SK-N-SH (cell line): ENCODE results near the gene APPL1. TPM values are rescaled to one million over a fixed set of nuclear protein-coding genes. Genes with fewer than 3 reads are reported as not detected.

Experiments used
- CTCF ChIA-PET: fragments of 300-600, 350-600 bp; formaldehyde crosslinking; extraction: SDS; loops from one replicate; lab custom pipeline; 2021; lab: Yijun Ruan, JAX
- POLR2A ChIA-PET: fragments of 350-600 bp; sonication (Branson Sonifier 250); formaldehyde crosslinking; extraction: SDS; loops from one replicate; lab custom pipeline; 2020; ENCODE audit warnings: antibody characterized with exemption, inconsistent platforms; lab: Yijun Ruan, JAX
- DNase-seq: peaks from one replicate; pipeline ENCODE4 v3.0.0; 2012
- H2AFZ ChIP-seq: fragments of 200-600 bp; sonication (generic); 2 replicates; pipeline ENCODE4 v1.8.1; 2016; ENCODE audit warnings: antibody characterized with exemption, mild to moderate bottlenecking, low read depth
- H3F3A ChIP-seq: fragments of 200-600 bp; sonication (generic); replicated peaks from 2 replicates; pipeline ENCODE3; 2016; ENCODE audit warnings: antibody characterized with exemption, mild to moderate bottlenecking; ENCODE audit not compliant: insufficient read depth
- H3K27ac ChIP-seq, 2 experiments: fragments of 200-500 bp in 1 of 2; fragments of 200-600 bp in 1 of 2; sonication (Bioruptor generic) in 1 of 2; sonication (generic), shearing (Covaris generic) in 1 of 2; 2 replicates each; pipeline versions ENCODE4 v1.5.1 to v1.6.1; 2014 to 2016; ENCODE audit warnings: low read depth in 2 of 2, inconsistent platforms in 1 of 2, low read length in 1 of 2, mild to moderate bottlenecking in 1 of 2, mixed read lengths in 1 of 2
- H3K27me3 ChIP-seq: fragments of 200-600 bp; sonication (generic), shearing (Covaris generic); 2 replicates; pipeline ENCODE4 v1.6.1; 2016; ENCODE audit warnings: mixed run types; ENCODE audit not compliant: insufficient read depth
- H3K36me3 ChIP-seq, 2 experiments: fragments of 200-500 bp in 1 of 2; fragments of 200-600 bp in 1 of 2; sonication (Bioruptor generic) in 1 of 2; sonication (generic) in 1 of 2; replicated peaks in 1 of 2; 2 replicates each; pipeline versions ENCODE3 to v1.5.1; 2014 to 2016; ENCODE audit warnings: low read length in 1 of 2, mild to moderate bottlenecking in 1 of 2; ENCODE audit not compliant: insufficient read depth in 2 of 2, control insufficient read depth in 1 of 2
- H3K4me1 ChIP-seq, 2 experiments: fragments of 200-500 bp in 1 of 2; fragments of 200-600 bp in 1 of 2; sonication (Bioruptor generic) in 1 of 2; sonication (generic), shearing (Covaris generic) in 1 of 2; 2 replicates each; pipeline versions ENCODE4 v1.5.1 to v1.6.1; 2014 to 2016; ENCODE audit warnings: low read depth in 1 of 2, low read length in 1 of 2, mixed run types in 1 of 2; ENCODE audit not compliant: insufficient read depth in 2 of 2, control insufficient read depth in 1 of 2
- H3K4me2 ChIP-seq: fragments of 200-600 bp; sonication (generic), shearing (Covaris generic); 2 replicates; pipeline ENCODE4 v1.6.1; 2017; ENCODE audit warnings: mixed run types
- H3K4me3 ChIP-seq, 2 experiments: fragments of 200-500 bp in 1 of 2; fragments of 200-600 bp in 1 of 2; sonication (Bioruptor generic) in 1 of 2; sonication (generic), shearing (Covaris generic) in 1 of 2; 2 replicates each; pipeline versions ENCODE4 v1.5.1 to v1.8.1; 2014 to 2016; ENCODE audit warnings: low read depth in 2 of 2, inconsistent platforms in 1 of 2, low read length in 1 of 2, mild to moderate bottlenecking in 1 of 2, mixed read lengths in 1 of 2, moderate library complexity in 1 of 2
- H3K79me2 ChIP-seq: fragments of 200-600 bp; sonication (generic); 2 replicates; pipeline ENCODE4 v1.8.1; 2017; ENCODE audit warnings: mild to moderate bottlenecking; ENCODE audit not compliant: insufficient read depth
- H3K9ac ChIP-seq: fragments of 200-600 bp; sonication (generic); 2 replicates; pipeline ENCODE4 v1.6.1; 2017; ENCODE audit warnings: mixed run types
- H3K9me2 ChIP-seq: fragments of 200-600 bp; sonication (generic); 2 replicates; pipeline ENCODE4 v1.6.1; 2017; ENCODE audit warnings: mixed run types
- H3K9me3 ChIP-seq: fragments of 200-600 bp; sonication (generic); 2 replicates; pipeline ENCODE4 v1.6.1; 2017; ENCODE audit warnings: mixed run types, mild to moderate bottlenecking, moderate library complexity
- H4K20me1 ChIP-seq: fragments of 200-600 bp; sonication (generic); 2 replicates; pipeline ENCODE4 v1.6.1; 2017; ENCODE audit warnings: mild to moderate bottlenecking, mixed run types; ENCODE audit not compliant: insufficient read depth
- CTCF ChIP-seq: fragments of 200-600 bp; sonication (generic); IDR thresholded peaks from 2 replicates; pipeline ENCODE4 v1.6.1; 2017; ENCODE audit warnings: antibody characterized with exemption, mild to moderate bottlenecking, moderate library complexity
- ELF1 ChIP-seq: IDR thresholded peaks from 2 replicates; pipeline ENCODE4 v1.4.0; 2012
- EZH2phosphoT487 ChIP-seq: fragments of 200-600 bp; sonication (generic); IDR thresholded peaks from 2 replicates; pipeline ENCODE4 v1.6.1; 2017; ENCODE audit warnings: low read depth, mixed run types, mild to moderate bottlenecking, antibody characterized with exemption, moderate library complexity, borderline replicate concordance
- FOSL2 ChIP-seq: IDR thresholded peaks from 2 replicates; pipeline ENCODE4 v1.4.0; 2012; ENCODE audit warnings: low read depth, mild to moderate bottlenecking, moderate library complexity, borderline replicate concordance
- JUND ChIP-seq: IDR thresholded peaks from 2 replicates; pipeline ENCODE4 v1.4.0; 2012
- MAX ChIP-seq: IDR thresholded peaks from 2 replicates; pipeline ENCODE4 v1.4.0; 2012; ENCODE audit warnings: low read depth
- MEF2A ChIP-seq: IDR thresholded peaks from 2 replicates; pipeline ENCODE4 v1.4.0; 2012; ENCODE audit warnings: low read depth, borderline replicate concordance
- NFIC ChIP-seq: IDR thresholded peaks from 2 replicates; pipeline ENCODE4 v1.4.0; 2012; ENCODE audit warnings: borderline replicate concordance
- NRF1 ChIP-seq: IDR thresholded peaks from 2 replicates; pipeline ENCODE4 v1.6.1; 2012; ENCODE audit warnings: low read depth, mild to moderate bottlenecking, low read length
- POLR2AphosphoS5 ChIP-seq: IDR thresholded peaks from 2 replicates; pipeline ENCODE4 v1.6.1; 2012; ENCODE audit warnings: low read depth, low read length
- RAD21 ChIP-seq: IDR thresholded peaks from 2 replicates; pipeline ENCODE4 v1.6.1; 2012; ENCODE audit warnings: mild to moderate bottlenecking, low read length
- RCOR1 ChIP-seq: fragments of 150-350 bp; IDR thresholded peaks from 2 replicates; pipeline ENCODE4 v1.6.1; 2017; ENCODE audit warnings: antibody characterized with exemption, low read length
- SMC3 ChIP-seq: IDR thresholded peaks from 2 replicates; pipeline ENCODE4 v1.6.1; 2012; ENCODE audit warnings: low read depth, low read length, improper control_type of control experiment
- TAF1 ChIP-seq: IDR thresholded peaks from 2 replicates; pipeline ENCODE4 v1.6.1; 2012; ENCODE audit warnings: low read depth, mild to moderate bottlenecking, low read length, moderate library complexity, borderline replicate concordance
- TEAD4 ChIP-seq: IDR thresholded peaks from 2 replicates; pipeline ENCODE4 v1.4.0; 2012; ENCODE audit warnings: mild to moderate bottlenecking, borderline replicate concordance; ENCODE audit not compliant: insufficient read depth
- YY1 ChIP-seq: IDR thresholded peaks from 2 replicates; pipeline ENCODE4 v1.4.0; 2012; ENCODE audit warnings: low read depth, mild to moderate bottlenecking
- WGBS: methylation state at CpG from one replicate; pipeline ENCODE4 v1.1.6; 2017; ENCODE audit warnings: low lambda C conversion rate; 5-methylcytosine and 5-hydroxymethylcytosine counted together
- polyA plus RNA-seq, 3 experiments: library from polyadenylated mRNA; depleted of rRNA; stranded (reverse); fragments of >200 nt; gene quantifications; 2 replicates each; pipeline ENCODE4 v1.2.3, GENCODE V29; 2012
- TF ChIP-seq, protein P1 (sequence below): fragments of 150-350 bp; IDR thresholded peaks from 2 replicates; pipeline ENCODE4 v1.6.1; 2017; ENCODE audit warnings: antibody characterized with exemption, low read length, low read depth, borderline replicate concordance
- TF ChIP-seq, protein P2 (sequence below): fragments of 150-350 bp; IDR thresholded peaks from 2 replicates; pipeline ENCODE4 v1.6.1; 2016; ENCODE audit warnings: mild to moderate bottlenecking, low read depth, low read length
- TF ChIP-seq, protein P3 (sequence below): IDR thresholded peaks from 2 replicates; pipeline ENCODE4 v1.6.1; 2012; ENCODE audit warnings: mild to moderate bottlenecking, low read depth, low read length, moderate library complexity

The APPL1 gene
- polyA plus RNA-seq, 1 of the 3 experiments (the other 2 are of a cell fraction): 6.9 TPM

DNA sequence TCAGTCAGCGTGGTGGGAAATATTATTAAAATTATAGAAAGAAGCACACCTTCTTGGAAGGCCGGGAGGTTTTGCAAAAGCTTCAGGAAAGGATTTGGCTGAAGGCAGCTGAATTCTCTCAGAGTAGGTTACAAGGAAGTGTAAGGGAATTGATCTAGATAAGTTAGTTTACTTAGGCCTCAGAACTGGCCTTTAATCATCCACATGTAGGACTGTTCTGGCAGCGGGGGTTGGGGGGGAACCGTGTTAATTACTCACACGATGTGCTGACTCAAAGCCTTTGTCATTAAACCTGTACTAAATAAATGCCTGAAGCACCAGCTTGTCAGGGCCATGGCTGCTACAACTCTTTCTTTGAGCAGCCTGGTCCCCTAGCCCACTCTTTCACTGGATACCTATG is 52.2 kb downstream of the APPL1 start:
- H4K20me1 ChIP-seq: no peaks in the 10 kb centered on the region
- no peak overlapping the region for H3K27ac ChIP-seq
- no peaks in the 10 kb centered on the region for H3K9me3 ChIP-seq
- H3K9me2 ChIP-seq: no peaks in the 10 kb centered on the region
- no peak overlapping the region for H3K4me3 ChIP-seq
- H3K36me3 ChIP-seq: peaks cover 0 to 8% of the 10 kb centered on the region in 2 experiments
- H3K27me3 ChIP-seq: no peaks in the 10 kb centered on the region
- no peaks in the 10 kb centered on the region; a peak in 1 of 4 replicates for H3K4me1 ChIP-seq
- H3K79me2 ChIP-seq: no peaks in the 10 kb centered on the region
- 95% methylated on average over 5 of the region's 5 CpGs for WGBS
- TF ChIP-seq RAD21: no peak
- TF ChIP-seq JUND: no peak
- TF ChIP-seq, protein P1, sequence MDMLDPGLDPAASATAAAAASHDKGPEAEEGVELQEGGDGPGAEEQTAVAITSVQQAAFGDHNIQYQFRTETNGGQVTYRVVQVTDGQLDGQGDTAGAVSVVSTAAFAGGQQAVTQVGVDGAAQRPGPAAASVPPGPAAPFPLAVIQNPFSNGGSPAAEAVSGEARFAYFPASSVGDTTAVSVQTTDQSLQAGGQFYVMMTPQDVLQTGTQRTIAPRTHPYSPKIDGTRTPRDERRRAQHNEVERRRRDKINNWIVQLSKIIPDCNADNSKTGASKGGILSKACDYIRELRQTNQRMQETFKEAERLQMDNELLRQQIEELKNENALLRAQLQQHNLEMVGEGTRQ: no peak
- TF ChIP-seq ELF1: no peak
- TF ChIP-seq SMC3: no peak
- TF ChIP-seq POLR2AphosphoS5: no peak
- no peak for TF ChIP-seq YY1
- TF ChIP-seq CTCF: no peak
- no peak for TF ChIP-seq MAX
- no peak for TF ChIP-seq MEF2A
- TF ChIP-seq NFIC: no peak
- ChIA-PET POLR2A (no interaction called here), CTCF (no interaction called here)
- no peak overlapping the region for H2AFZ ChIP-seq
- no peak overlapping the region for H3K9ac ChIP-seq
- no peak for DNase-seq
- H3F3A ChIP-seq: no peaks in the 10 kb centered on the region
- H3K4me2 ChIP-seq: no peak overlapping the region

DNA sequence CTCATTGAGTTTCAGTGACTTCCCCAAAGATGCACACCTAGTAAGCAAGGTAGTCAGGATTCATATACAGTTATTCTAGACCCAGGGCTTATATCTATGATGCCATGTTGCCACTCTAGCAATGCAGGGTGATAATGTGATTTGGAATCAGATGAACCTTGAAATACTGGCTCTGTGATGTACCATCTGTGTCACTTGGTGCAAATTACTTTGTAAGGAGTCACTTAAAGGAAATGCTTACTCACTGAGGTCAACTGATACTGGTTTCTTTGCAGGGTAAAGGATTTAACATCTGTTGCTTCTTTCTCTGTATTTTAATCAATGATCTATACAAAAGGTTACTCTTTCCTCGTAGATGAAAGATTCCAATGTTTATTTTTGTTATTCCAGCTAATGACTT is 54.2 kb downstream of the APPL1 start:
- CTCF ChIA-PET: interaction anchor here (0.8 kb wide), 1 partner anchor 507 kb away, joined by 3 read pairs; no protein-coding TSS in a partner anchor
- Histone ChIP-seq H2AFZ (no peak overlapping the region), H3K9ac (no peak overlapping the region), H3K9me2 (no peaks in the 10 kb centered on the region), H3K4me3 (no peak overlapping the region), H3K27ac (no peak overlapping the region), H3K27me3 (no peaks in the 10 kb centered on the region), H3K79me2 (no peaks in the 10 kb centered on the region), H3K9me3 (no peaks in the 10 kb centered on the region), H3K36me3 (peaks cover 0 to 4% of the 10 kb centered on the region in 2 experiments), H3K4me1 (no peaks in the 10 kb centered on the region; a peak in 1 of 4 replicates), H3F3A (no peaks in the 10 kb centered on the region), H4K20me1 (no peaks in the 10 kb centered on the region), H3K4me2 (no peak overlapping the region)
- 48% methylated on average over 1 of the region's 1 CpG for whole genome bisulfite sequencing
- POLR2A ChIA-PET: no interaction called here
- no peak for DNase-seq
- peak; percentile 30; the same call in 1 of the 2 replicates for TF ChIP-seq JUND
- TF ChIP-seq, protein P2, sequence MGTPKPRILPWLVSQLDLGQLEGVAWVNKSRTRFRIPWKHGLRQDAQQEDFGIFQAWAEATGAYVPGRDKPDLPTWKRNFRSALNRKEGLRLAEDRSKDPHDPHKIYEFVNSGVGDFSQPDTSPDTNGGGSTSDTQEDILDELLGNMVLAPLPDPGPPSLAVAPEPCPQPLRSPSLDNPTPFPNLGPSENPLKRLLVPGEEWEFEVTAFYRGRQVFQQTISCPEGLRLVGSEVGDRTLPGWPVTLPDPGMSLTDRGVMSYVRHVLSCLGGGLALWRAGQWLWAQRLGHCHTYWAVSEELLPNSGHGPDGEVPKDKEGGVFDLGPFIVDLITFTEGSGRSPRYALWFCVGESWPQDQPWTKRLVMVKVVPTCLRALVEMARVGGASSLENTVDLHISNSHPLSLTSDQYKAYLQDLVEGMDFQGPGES: no peak
- no peak for TF ChIP-seq ELF1
- TF ChIP-seq, protein P3, sequence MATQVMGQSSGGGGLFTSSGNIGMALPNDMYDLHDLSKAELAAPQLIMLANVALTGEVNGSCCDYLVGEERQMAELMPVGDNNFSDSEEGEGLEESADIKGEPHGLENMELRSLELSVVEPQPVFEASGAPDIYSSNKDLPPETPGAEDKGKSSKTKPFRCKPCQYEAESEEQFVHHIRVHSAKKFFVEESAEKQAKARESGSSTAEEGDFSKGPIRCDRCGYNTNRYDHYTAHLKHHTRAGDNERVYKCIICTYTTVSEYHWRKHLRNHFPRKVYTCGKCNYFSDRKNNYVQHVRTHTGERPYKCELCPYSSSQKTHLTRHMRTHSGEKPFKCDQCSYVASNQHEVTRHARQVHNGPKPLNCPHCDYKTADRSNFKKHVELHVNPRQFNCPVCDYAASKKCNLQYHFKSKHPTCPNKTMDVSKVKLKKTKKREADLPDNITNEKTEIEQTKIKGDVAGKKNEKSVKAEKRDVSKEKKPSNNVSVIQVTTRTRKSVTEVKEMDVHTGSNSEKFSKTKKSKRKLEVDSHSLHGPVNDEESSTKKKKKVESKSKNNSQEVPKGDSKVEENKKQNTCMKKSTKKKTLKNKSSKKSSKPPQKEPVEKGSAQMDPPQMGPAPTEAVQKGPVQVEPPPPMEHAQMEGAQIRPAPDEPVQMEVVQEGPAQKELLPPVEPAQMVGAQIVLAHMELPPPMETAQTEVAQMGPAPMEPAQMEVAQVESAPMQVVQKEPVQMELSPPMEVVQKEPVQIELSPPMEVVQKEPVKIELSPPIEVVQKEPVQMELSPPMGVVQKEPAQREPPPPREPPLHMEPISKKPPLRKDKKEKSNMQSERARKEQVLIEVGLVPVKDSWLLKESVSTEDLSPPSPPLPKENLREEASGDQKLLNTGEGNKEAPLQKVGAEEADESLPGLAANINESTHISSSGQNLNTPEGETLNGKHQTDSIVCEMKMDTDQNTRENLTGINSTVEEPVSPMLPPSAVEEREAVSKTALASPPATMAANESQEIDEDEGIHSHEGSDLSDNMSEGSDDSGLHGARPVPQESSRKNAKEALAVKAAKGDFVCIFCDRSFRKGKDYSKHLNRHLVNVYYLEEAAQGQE: no peak
- no peak for TF ChIP-seq SMC3
- TF ChIP-seq RCOR1: no peak
- TF ChIP-seq FOSL2: peak; percentile 40; the same call in 1 of the 2 replicates
- no peak for TF ChIP-seq NRF1
- TF ChIP-seq TAF1: no peak
- TF ChIP-seq EZH2phosphoT487: no peak
- TF ChIP-seq TEAD4: no peak
